H1 (cell line): ENCODE data around the gene SWT1. TPM values are rescaled to one million over a fixed set of nuclear protein-coding genes. Genes with fewer than 3 reads are reported as not detected.

ENCODE experiments used
- CTCF ChIA-PET: fragments of 300-600 bp; sonication (Branson Sonifier 250); formaldehyde crosslinking; loops from one replicate; lab custom pipeline; 2021; ENCODE audit not compliant: partially characterized antibody; lab: Charles Lee
- POLR2A ChIA-PET: fragments of 300-600 bp; sonication (Branson Sonifier 250); formaldehyde crosslinking; loops from one replicate; lab custom pipeline; 2021; ENCODE audit warnings: inconsistent platforms; ENCODE audit not compliant: partially characterized antibody; lab: Charles Lee
- DNase-seq, 2 experiments: peaks; one replicate each; pipeline versions ENCODE4 v3.0.0 to v3.0.0-alpha.2; 2010 to 2022; ENCODE audit warnings: low spot score in 2 of 2, low read depth in 1 of 2, mixed read lengths in 1 of 2
- FAIRE-seq: peaks from 2 replicates; lab custom pipeline; 2011; peaks lifted over from hg19 to GRCh38; lab: Jason Lieb, UNC
- H2AFZ ChIP-seq: 2 replicates; pipeline ENCODE4 v1.8.1; 2012; ENCODE audit warnings: low read length, inconsistent platforms
- H2AK5ac ChIP-seq: 2 replicates; pipeline ENCODE4 v1.6.1; 2013; ENCODE audit warnings: low read depth, low read length
- H2BK120ac ChIP-seq: replicated peaks from 2 replicates; pipeline ENCODE3; 2013; ENCODE audit warnings: low read depth, low read length, inconsistent platforms
- H2BK12ac ChIP-seq: 2 replicates; pipeline ENCODE4 v1.6.1; 2013; ENCODE audit warnings: low read depth, low read length
- H2BK15ac ChIP-seq: 2 replicates; pipeline ENCODE4 v1.6.1; 2013; ENCODE audit warnings: low read length
- H2BK20ac ChIP-seq: 2 replicates; pipeline ENCODE4 v1.6.1; 2013; ENCODE audit warnings: low read length
- H2BK5ac ChIP-seq: 2 replicates; pipeline ENCODE4 v1.6.1; 2013; ENCODE audit warnings: low read depth, low read length
- H3K14ac ChIP-seq: 2 replicates; pipeline ENCODE4 v1.6.1; 2013; ENCODE audit warnings: inconsistent platforms; ENCODE audit not compliant: insufficient read length
- H3K18ac ChIP-seq: 2 replicates; pipeline ENCODE4 v1.6.1; 2013; ENCODE audit warnings: low read length; ENCODE audit errors: extremely low read depth
- H3K23ac ChIP-seq: 2 replicates; pipeline ENCODE4 v1.6.1; 2013; ENCODE audit warnings: inconsistent platforms; ENCODE audit not compliant: insufficient read length
- H3K23me2 ChIP-seq: 2 replicates; pipeline ENCODE4 v1.6.1; 2013; ENCODE audit warnings: low read depth, low read length
- H3K27ac ChIP-seq: 2 replicates; pipeline ENCODE4 v1.6.1; 2011; ENCODE audit warnings: low read depth, low read length, inconsistent platforms
- H3K27me3 ChIP-seq, 4 experiments: replicated peaks in 1 of 4; 1 replicate in 1 of 4; 2 replicates in 3 of 4; pipeline versions ENCODE4 v1.6.1 to v1.8.1; 2011 to 2013; ENCODE audit warnings: low read length in 3 of 4, mild to moderate bottlenecking in 3 of 4, inconsistent platforms in 2 of 4, mixed read lengths in 2 of 4, moderate library complexity in 1 of 4; ENCODE audit not compliant: control insufficient read depth in 3 of 4, insufficient read depth in 3 of 4; ENCODE audit errors: extremely low read depth in 1 of 4
- H3K36me3 ChIP-seq, 4 experiments: 2 replicates each; pipeline versions ENCODE4 v1.6.1 to v1.8.1; 2011 to 2013; ENCODE audit warnings: mild to moderate bottlenecking in 4 of 4, low read length in 3 of 4, moderate library complexity in 2 of 4, control low read depth in 1 of 4, inconsistent platforms in 1 of 4; ENCODE audit not compliant: insufficient read depth in 4 of 4, control insufficient read depth in 2 of 4
- H3K4ac ChIP-seq: replicated peaks from 2 replicates; pipeline ENCODE3; 2013; ENCODE audit warnings: low read length, low read depth, mixed read lengths, inconsistent platforms; ENCODE audit not compliant: insufficient read length
- H3K4me1 ChIP-seq, 4 experiments: replicated peaks in 1 of 4; 1 replicate in 1 of 4; 2 replicates in 3 of 4; pipeline versions ENCODE4 v1.6.1 to v1.8.1; 2011 to 2013; ENCODE audit warnings: low read length in 3 of 4, inconsistent platforms in 2 of 4, mixed read lengths in 1 of 4; ENCODE audit not compliant: insufficient read depth in 4 of 4, control insufficient read depth in 3 of 4
- H3K4me2 ChIP-seq, 2 experiments: 2 replicates each; pipeline versions ENCODE4 v1.6.1 to v1.8.1; 2011 to 2013; ENCODE audit warnings: low read depth in 2 of 2, low read length in 2 of 2, control low read depth in 1 of 2, inconsistent platforms in 1 of 2, mild to moderate bottlenecking in 1 of 2; ENCODE audit not compliant: insufficient read depth in 1 of 2
- H3K4me3 ChIP-seq, 4 experiments: fragments of 200-600, 300-600 bp in 1 of 4; sonication (generic), shearing (Covaris generic), sonication (Bioruptor Twin) in 1 of 4; 2 replicates each; pipeline versions ENCODE4 v1.5.1 to v1.8.1; 2011 to 2016; ENCODE audit warnings: low read length in 4 of 4, low read depth in 3 of 4, control low read depth in 2 of 4, inconsistent platforms in 2 of 4, mild to moderate bottlenecking in 2 of 4, mixed read lengths in 1 of 4, moderate library complexity in 1 of 4; ENCODE audit not compliant: insufficient read depth in 2 of 4; ENCODE audit errors: extremely low read depth in 1 of 4
- H3K56ac ChIP-seq: replicated peaks from 2 replicates; pipeline ENCODE3; 2013; ENCODE audit warnings: low read depth, mild to moderate bottlenecking, mixed read lengths, low read length, inconsistent platforms; ENCODE audit not compliant: insufficient read length
- H3K79me1 ChIP-seq: 2 replicates; pipeline ENCODE4 v1.6.1; 2013; ENCODE audit warnings: low read depth, low read length, control low read depth
- H3K79me2 ChIP-seq, 2 experiments: 2 replicates each; pipeline versions ENCODE4 v1.6.1 to v1.8.1; 2012 to 2013; ENCODE audit warnings: low read length in 2 of 2, mild to moderate bottlenecking in 2 of 2, inconsistent platforms in 1 of 2; ENCODE audit not compliant: insufficient read depth in 2 of 2, control insufficient read depth in 1 of 2
- H3K9ac ChIP-seq, 4 experiments: replicated peaks in 1 of 4; 1 replicate in 1 of 4; 2 replicates in 3 of 4; pipeline versions ENCODE4 v1.6.1 to v1.8.1; 2011 to 2013; ENCODE audit warnings: low read depth in 3 of 4, low read length in 3 of 4, control low read depth in 2 of 4, mild to moderate bottlenecking in 2 of 4, moderate library complexity in 2 of 4, inconsistent platforms in 1 of 4; ENCODE audit errors: extremely low read depth in 1 of 4
- H3K9me3 ChIP-seq, 2 experiments: 2 replicates each; pipeline versions ENCODE4 v1.6.1 to v1.8.1; 2012 to 2013; ENCODE audit warnings: mild to moderate bottlenecking in 2 of 2, moderate library complexity in 2 of 2, control low read depth in 1 of 2, inconsistent platforms in 1 of 2, low read depth in 1 of 2, low read length in 1 of 2, mixed read lengths in 1 of 2; ENCODE audit not compliant: insufficient read depth in 2 of 2
- H4K20me1 ChIP-seq, 2 experiments: replicated peaks in 1 of 2; 2 replicates each; pipeline versions ENCODE3 to v1.8.1; 2011 to 2013; ENCODE audit warnings: inconsistent platforms in 2 of 2, low read length in 2 of 2, mild to moderate bottlenecking in 1 of 2; ENCODE audit not compliant: insufficient read depth in 2 of 2, control insufficient read depth in 1 of 2
- H4K5ac ChIP-seq: 2 replicates; pipeline ENCODE4 v1.6.1; 2013; ENCODE audit warnings: low read length, low read depth, mixed read lengths, inconsistent platforms; ENCODE audit not compliant: insufficient read length
- H4K8ac ChIP-seq: 2 replicates; pipeline ENCODE4 v1.8.0; 2013; ENCODE audit warnings: mild to moderate bottlenecking, moderate library complexity, low read length, inconsistent platforms; ENCODE audit not compliant: insufficient read depth; ENCODE audit errors: extremely low read depth
- H4K91ac ChIP-seq: replicated peaks from 2 replicates; pipeline ENCODE3; 2013; ENCODE audit warnings: low read length, mixed read lengths, inconsistent platforms; ENCODE audit not compliant: insufficient read length
- EGR1 ChIP-seq: IDR thresholded peaks from 2 replicates; pipeline ENCODE4 v1.6.1; 2011; ENCODE audit warnings: low read depth, low read length, borderline replicate concordance
- PHF8 ChIP-seq: fragments of 200-600 bp; sonication (generic); conservative IDR thresholded peaks from 2 replicates; pipeline ENCODE4 v1.7.1; 2012; ENCODE audit warnings: low read depth, mild to moderate bottlenecking, inconsistent platforms, low read length, moderate library complexity
- RAD21 ChIP-seq, 2 experiments: IDR thresholded peaks in 1 of 2; conservative IDR thresholded peaks in 1 of 2; 2 replicates each; pipeline ENCODE4 v1.6.1; 2011; ENCODE audit warnings: low read depth in 2 of 2, low read length in 2 of 2, improper control_type of control experiment in 1 of 2, inconsistent platforms in 1 of 2, mild to moderate bottlenecking in 1 of 2, moderate library complexity in 1 of 2
- WGBS, 2 experiments: shearing (Covaris generic) in 1 of 2; methylation state at CpG; one replicate each; pipeline versions ENCODE4 v1.1.6 to v1.1.7; 2013 to 2015; ENCODE audit warnings: low lambda C conversion rate in 2 of 2, mixed read lengths in 2 of 2, inconsistent platforms in 1 of 2, low coverage in 1 of 2, missing lambda C conversion rate in 1 of 2; ENCODE audit not compliant: insufficient replicate concordance in 2 of 2, insufficient coverage in 1 of 2, insufficient read length in 1 of 2; ENCODE audit errors: extremely low coverage in 1 of 2, missing lambda C conversion rate in 1 of 2; 5-methylcytosine and 5-hydroxymethylcytosine counted together
- polyA plus RNA-seq, 7 experiments: library from polyadenylated mRNA; depleted of rRNA in 3 of 7; stranded (reverse) in 5 of 7; unstranded in 2 of 7; fragments of >200 nt in 5 of 7; fragments of 200-250 nt in 2 of 7; gene quantifications; 1 replicate in 5 of 7; 2 replicates in 1 of 7; 4 replicates in 1 of 7; pipeline versions ENCODE4 v1.2.1 to v1.2.3, GENCODE V29; 2011 to 2013; ENCODE audit warnings: missing spikeins in 2 of 7, mixed read lengths in 2 of 7
- total RNA-seq: library from RNA; stranded (reverse); fragmentation: NEBNext Ultra II Directional; extraction: Animal tissue kit (Norgen Biotek cat#: 25700); gene quantifications from 2 replicates; pipeline ENCODE4 v1.2.1, GENCODE V29; 2021

SWT1 gene
- total and polyA plus RNA-seq, 2 of the 8 experiments (the other 6 are each of a cell fraction or from before 2014, with no cell fraction given): 1.4 to 6.2 TPM

- Histone ChIP-seq H3K4me2 (no peak overlapping the region), H2BK15ac (no peak overlapping the region), H2BK5ac (no peak overlapping the region), H3K23me2 (no peaks in the 10 kb centered on the region), H3K18ac (no peak overlapping the region), H3K27ac (no peak overlapping the region), H3K9me3 (no peaks in the 10 kb centered on the region), H2AFZ (no peak overlapping the region), H4K20me1 (no peaks in the 10 kb centered on the region), H3K4me3 (no peak overlapping the region), H4K8ac (no peak overlapping the region), H3K79me1 (no peaks in the 10 kb centered on the region), H3K14ac (no peak overlapping the region), H3K4ac (no peak overlapping the region), H3K56ac (no peak overlapping the region), H3K27me3 (no peaks in the 10 kb centered on the region), H4K5ac (no peak overlapping the region), H3K36me3 (no peaks in the 10 kb centered on the region), H3K79me2 (no peaks in the 10 kb centered on the region), H3K9ac (no peak overlapping the region), H3K23ac (no peak overlapping the region), H4K91ac (no peak overlapping the region), H2BK20ac (no peak overlapping the region), H3K4me1 (peaks cover 0 to 2% (median under 1%) of the 10 kb centered on the region in 4 experiments; a peak in 3 of 7 replicates), H2BK120ac (no peak overlapping the region)
- ChIA-PET CTCF (no interaction called here), POLR2A (no interaction called here)
- DNase-seq: no peak
- FAIRE-seq: no peak
- 98% methylated on average over 4 of the region's 4 CpGs; no CpG with 5 or more reads in 1 of the 2 experiments for WGBS, 2 experiments
- TF ChIP-seq PHF8 (no peak), EGR1 (no peak), RAD21 (IDR thresholded peaks at IDR 0.05 in 1 of 2, conservative IDR thresholded peaks at IDR 0.05 in 1 of 2; ENCODE audit: low read depth in 2 of 2, low read length in 2 of 2) (no peak)
- TF ChIP-seq, all 59 proteins: peak for 0
- Histone ChIP-seq H2BK12ac (no peak overlapping the region), H2AK5ac (no peak overlapping the region)
Observed at GRCh38 chr1:185334182-185334581, 177.2 kb downstream of the SWT1 start.
